OCI-LY1 (cell line): ENCODE measurements around the gene OGFR.

Source experiments
- H2AFZ ChIP-seq: fragments of 200-600 bp; sonication (generic), shearing (Covaris generic); 2 replicates; pipeline ENCODE4 v1.6.0; 2014; ENCODE audit warnings: antibody characterized with exemption, mild to moderate bottlenecking, low read length
- H3F3A ChIP-seq: fragments of 200-600 bp; sonication (generic), shearing (Covaris generic); 2 replicates; pipeline ENCODE4 v1.6.0; 2014; ENCODE audit warnings: mild to moderate bottlenecking, antibody characterized with exemption, low read length, moderate library complexity; ENCODE audit not compliant: insufficient read depth
- H3K27ac ChIP-seq: fragments of 200-600 bp; sonication (generic); 2 replicates; pipeline ENCODE4 v1.5.1; 2014; ENCODE audit warnings: low read length, mixed run types, mild to moderate bottlenecking, low read depth; ENCODE audit not compliant: poor library complexity, severe bottlenecking
- H3K27me3 ChIP-seq: fragments of 200-600 bp; sonication (generic); 2 replicates; pipeline ENCODE4 v1.6.0; 2014; ENCODE audit warnings: antibody characterized with exemption, mild to moderate bottlenecking, low read length, moderate library complexity; ENCODE audit not compliant: insufficient read depth
- H3K36me3 ChIP-seq: fragments of 200-600 bp; sonication (generic); 2 replicates; pipeline ENCODE4 v1.6.1; 2014; ENCODE audit warnings: mild to moderate bottlenecking, antibody characterized with exemption, low read length, moderate library complexity, mixed read lengths; ENCODE audit not compliant: insufficient read depth
- H3K4me1 ChIP-seq: fragments of 200-600 bp; sonication (generic); 2 replicates; pipeline ENCODE4 v1.5.1; 2014; ENCODE audit warnings: mild to moderate bottlenecking, low read length, moderate library complexity; ENCODE audit not compliant: insufficient read depth, severe bottlenecking
- H3K4me2 ChIP-seq: fragments of 200-600 bp; sonication (generic), shearing (Covaris generic); 2 replicates; pipeline ENCODE4 v1.6.1; 2014; ENCODE audit warnings: low read length
- H3K4me3 ChIP-seq: fragments of 200-600 bp; sonication (generic); 2 replicates; pipeline ENCODE4 v1.5.1; 2014; ENCODE audit warnings: low read length, low read depth, mild to moderate bottlenecking, mixed read lengths; ENCODE audit not compliant: poor library complexity, severe bottlenecking
- H3K79me2 ChIP-seq: fragments of 200-600 bp; shearing (Covaris generic); 2 replicates; pipeline ENCODE4 v1.6.1; 2016; ENCODE audit warnings: mixed run types, low read length, mixed read lengths; ENCODE audit not compliant: insufficient read depth
- H3K9ac ChIP-seq: fragments of 200-600 bp; sonication (generic), shearing (Covaris generic); 2 replicates; pipeline ENCODE4 v1.6.1; 2014; ENCODE audit warnings: mild to moderate bottlenecking, low read length, mixed read lengths
- H3K9me2 ChIP-seq: fragments of 200-600 bp; sonication (generic), shearing (Covaris generic); 2 replicates; pipeline ENCODE4 v1.6.1; 2014; ENCODE audit warnings: low read depth, mild to moderate bottlenecking, low read length, mixed read lengths
- H3K9me3 ChIP-seq: fragments of 200-600 bp; shearing (Covaris generic); 2 replicates; pipeline ENCODE4 v1.6.1; 2014; ENCODE audit warnings: low read length, mixed read lengths
- H4K20me1 ChIP-seq: fragments of 200-600 bp; sonication (generic), shearing (Covaris generic); 2 replicates; pipeline ENCODE4 v1.6.0; 2016; ENCODE audit warnings: mild to moderate bottlenecking, low read length; ENCODE audit not compliant: insufficient read depth
- EZH2 ChIP-seq: fragments of 200-600 bp; sonication (generic), shearing (Covaris generic); IDR thresholded peaks from 2 replicates; pipeline ENCODE4 v1.8.0; 2017; ENCODE audit warnings: borderline replicate concordance, mixed run types, mild to moderate bottlenecking, antibody characterized with exemption, low read length, moderate library complexity, mixed read lengths
- TF ChIP-seq, protein P1 (sequence below): fragments of 200-600 bp; sonication (generic), shearing (Covaris generic); IDR thresholded peaks from 2 replicates; pipeline ENCODE4 v1.5.1; 2017; ENCODE audit warnings: mild to moderate bottlenecking, antibody characterized with exemption, low read length, moderate library complexity, mixed read lengths

OGFR gene

DNA sequence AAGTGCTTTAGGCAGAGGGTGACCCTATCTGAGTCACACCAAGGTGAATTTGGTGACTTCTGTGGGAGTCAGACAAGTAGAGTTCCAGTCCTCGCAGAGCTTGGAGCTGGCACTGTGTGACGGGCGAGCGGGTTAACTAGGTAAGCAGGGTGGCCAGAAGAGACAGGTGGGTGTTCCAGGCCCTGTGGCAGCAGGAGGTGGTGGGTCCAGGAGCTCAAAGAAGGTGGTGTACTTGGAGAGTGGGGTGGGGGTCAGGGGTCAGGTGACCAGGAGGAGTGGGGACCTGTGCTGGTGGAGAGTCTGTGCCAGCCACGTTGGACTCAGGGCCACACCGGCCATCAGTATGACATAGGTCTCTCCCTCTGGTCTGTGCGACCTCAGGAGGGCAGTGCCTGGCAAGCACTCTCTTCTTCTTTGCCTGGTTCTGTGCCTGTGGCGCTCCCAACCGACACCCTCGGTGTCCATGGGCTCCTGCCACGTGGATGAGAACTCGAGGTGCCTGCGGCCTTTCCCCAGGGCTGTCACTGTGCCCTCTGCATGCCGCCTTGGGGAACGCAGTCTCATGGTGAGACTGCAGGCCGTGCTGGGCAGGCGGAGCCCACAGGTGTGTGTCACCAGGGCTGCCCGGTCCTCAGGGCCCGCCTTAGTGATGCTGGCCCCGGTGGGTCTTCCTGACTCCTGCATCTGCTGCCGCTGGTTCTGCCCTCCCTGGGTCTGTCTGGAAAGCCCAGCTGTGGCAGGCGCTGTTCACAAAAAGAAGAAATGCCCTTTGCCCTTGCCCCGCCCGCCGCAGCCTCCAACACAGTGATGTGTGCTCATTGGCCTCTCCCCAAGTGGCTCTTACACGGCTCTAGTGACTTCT lies 6.7 kb upstream of the OGFR start:
- TF ChIP-seq EZH2: no peak
- TF ChIP-seq, protein P1, sequence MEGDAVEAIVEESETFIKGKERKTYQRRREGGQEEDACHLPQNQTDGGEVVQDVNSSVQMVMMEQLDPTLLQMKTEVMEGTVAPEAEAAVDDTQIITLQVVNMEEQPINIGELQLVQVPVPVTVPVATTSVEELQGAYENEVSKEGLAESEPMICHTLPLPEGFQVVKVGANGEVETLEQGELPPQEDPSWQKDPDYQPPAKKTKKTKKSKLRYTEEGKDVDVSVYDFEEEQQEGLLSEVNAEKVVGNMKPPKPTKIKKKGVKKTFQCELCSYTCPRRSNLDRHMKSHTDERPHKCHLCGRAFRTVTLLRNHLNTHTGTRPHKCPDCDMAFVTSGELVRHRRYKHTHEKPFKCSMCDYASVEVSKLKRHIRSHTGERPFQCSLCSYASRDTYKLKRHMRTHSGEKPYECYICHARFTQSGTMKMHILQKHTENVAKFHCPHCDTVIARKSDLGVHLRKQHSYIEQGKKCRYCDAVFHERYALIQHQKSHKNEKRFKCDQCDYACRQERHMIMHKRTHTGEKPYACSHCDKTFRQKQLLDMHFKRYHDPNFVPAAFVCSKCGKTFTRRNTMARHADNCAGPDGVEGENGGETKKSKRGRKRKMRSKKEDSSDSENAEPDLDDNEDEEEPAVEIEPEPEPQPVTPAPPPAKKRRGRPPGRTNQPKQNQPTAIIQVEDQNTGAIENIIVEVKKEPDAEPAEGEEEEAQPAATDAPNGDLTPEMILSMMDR: no peak
- H3K27me3 ChIP-seq: no peaks in the 10 kb centered on the region
- H3F3A ChIP-seq: no peaks in the 10 kb centered on the region; the same call in 1 of the 2 replicates
- H3K4me2 ChIP-seq: 0 out of 2 replicates have a peak overlapping the region, but pooled peaks have one; percentile 92
- H3K9me2 ChIP-seq: no peaks in the 10 kb centered on the region
- H3K9ac ChIP-seq: peak overlapping the region; percentile 75; the same call in 1 of the 2 replicates
- H3K79me2 ChIP-seq: no peaks in the 10 kb centered on the region
- H3K4me3 ChIP-seq: no peak overlapping the region
- peak overlapping the region; percentile 30 for H3K27ac ChIP-seq
- H4K20me1 ChIP-seq: no peaks in the 10 kb centered on the region
- H3K36me3 ChIP-seq: peaks cover 35% of the 10 kb centered on the region
- H2AFZ ChIP-seq: no peak overlapping the region
- H3K4me1 ChIP-seq: peaks cover 31% of the 10 kb centered on the region
- H3K9me3 ChIP-seq: no peaks in the 10 kb centered on the region

DNA sequence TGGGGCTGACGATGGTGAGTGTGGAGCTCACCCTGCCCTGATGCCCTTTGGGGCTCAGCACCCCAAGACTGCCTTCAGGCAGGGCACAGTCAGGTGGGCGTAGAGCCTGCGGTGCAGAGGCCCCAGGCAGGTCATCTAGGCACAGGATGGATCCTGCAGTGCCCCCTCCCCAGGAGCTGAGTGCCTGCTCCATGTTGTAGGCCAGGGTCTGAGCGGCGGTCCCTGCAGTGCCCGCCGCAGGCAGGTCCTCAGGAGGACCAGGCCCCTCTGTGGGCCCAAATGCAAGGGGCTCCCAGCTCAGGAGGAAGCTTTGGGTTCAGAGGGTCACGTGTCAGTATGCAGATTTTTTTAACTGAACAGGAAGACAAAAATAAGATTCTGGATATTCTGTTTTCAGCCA lies 5.6 kb upstream of the OGFR start:
- TF ChIP-seq EZH2: no peak
- TF ChIP-seq, protein P1: no peak
- Histone ChIP-seq H3K4me2 (no peak overlapping the region), H3F3A (no peaks in the 10 kb centered on the region; the same call in 1 of the 2 replicates), H3K4me3 (no peak overlapping the region), H3K27me3 (no peaks in the 10 kb centered on the region), H3K4me1 (peaks cover 26% of the 10 kb centered on the region), H3K9ac (no peak overlapping the region), H3K9me3 (no peaks in the 10 kb centered on the region), H3K79me2 (no peaks in the 10 kb centered on the region), H2AFZ (no peak overlapping the region), H3K27ac (no peak overlapping the region), H3K36me3 (peaks cover 35% of the 10 kb centered on the region), H4K20me1 (no peaks in the 10 kb centered on the region), H3K9me2 (no peaks in the 10 kb centered on the region)

DNA sequence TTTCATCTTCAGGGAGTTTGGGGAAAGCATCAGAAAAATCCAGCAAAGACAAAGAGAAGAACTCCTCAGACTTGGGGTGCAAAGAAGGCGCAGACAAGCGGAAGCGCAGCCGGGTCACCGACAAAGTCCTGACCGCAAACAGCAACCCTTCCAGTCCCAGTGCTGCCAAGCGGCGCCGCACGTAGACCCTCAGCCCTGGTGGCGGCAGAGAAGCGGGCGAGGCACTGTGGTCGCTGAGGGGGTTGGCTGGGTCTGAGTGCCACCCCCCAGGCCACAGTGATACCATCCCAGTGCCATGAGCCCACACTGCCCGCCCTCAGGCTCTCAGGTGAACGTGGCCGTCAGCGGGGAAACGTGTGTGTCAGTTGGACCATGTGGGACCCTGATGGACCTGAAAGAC lies 5.2 kb upstream of the OGFR start:
- TF ChIP-seq EZH2: no peak
- TF ChIP-seq, protein P1: no peak
- Histone ChIP-seq H3K9me2 (no peaks in the 10 kb centered on the region), H3K79me2 (no peaks in the 10 kb centered on the region), H3K27ac (no peak overlapping the region), H3K27me3 (no peaks in the 10 kb centered on the region), H4K20me1 (no peaks in the 10 kb centered on the region), H3K4me1 (peaks cover 28% of the 10 kb centered on the region), H3K9ac (no peak overlapping the region), H3K4me3 (no peak overlapping the region), H3F3A (no peaks in the 10 kb centered on the region; the same call in 1 of the 2 replicates), H3K4me2 (no peak overlapping the region), H2AFZ (no peak overlapping the region), H3K36me3 (peaks cover 35% of the 10 kb centered on the region), H3K9me3 (no peaks in the 10 kb centered on the region)
